GM23338 (cell line): ENCODE results near the gene MAPK12.

Experiments used
- CREB1 ChIP-seq: fragments of 250-450 bp; sonication (Bioruptor Pico); IDR thresholded peaks from 2 replicates; pipeline ENCODE4 v1.5.0; 2020; ENCODE audit warnings: low read depth, mild to moderate bottlenecking, moderate library complexity
- EZH2 ChIP-seq: fragments of 200-600 bp; sonication (generic); IDR thresholded peaks from one replicate; pipeline ENCODE4 v1.8.0; 2017; ENCODE audit warnings: antibody characterized with exemption, mild to moderate bottlenecking, low read depth; ENCODE audit not compliant: unreplicated experiment
- EZH2phosphoT487 ChIP-seq: fragments of 200-600 bp; sonication (generic); IDR thresholded peaks from one replicate; pipeline ENCODE4 v1.8.1; 2018; ENCODE audit warnings: antibody characterized with exemption; ENCODE audit not compliant: unreplicated experiment
- JUNB ChIP-seq: IDR thresholded peaks from one replicate; pipeline ENCODE4 v1.6.1; 2016; ENCODE audit warnings: antibody characterized with exemption; ENCODE audit not compliant: unreplicated experiment
- NANOG ChIP-seq: IDR thresholded peaks from 2 replicates; pipeline ENCODE4 v1.6.1; 2016; ENCODE audit warnings: antibody characterized with exemption, borderline replicate concordance
- POLR2AphosphoS5 ChIP-seq: IDR thresholded peaks from 2 replicates; pipeline ENCODE4 v1.6.1; 2016; ENCODE audit warnings: antibody characterized with exemption, low read depth
- ZNF114 ChIP-seq: fragments of 250-450 bp; sonication (Bioruptor Pico); IDR thresholded peaks from 2 replicates; pipeline ENCODE4 v1.5.0; 2020; ENCODE audit warnings: mild to moderate bottlenecking, moderate library complexity
- TF ChIP-seq, protein P1 (sequence below), 2 experiments: fragments of 200-600 bp in 1 of 2; sonication (generic) in 1 of 2; conservative IDR thresholded peaks; 2 replicates each; pipeline versions ENCODE4 v1.5.1 to v1.6.1; 2016 to 2017; ENCODE audit warnings: antibody characterized with exemption in 2 of 2, low read depth in 2 of 2, mild to moderate bottlenecking in 2 of 2, moderate library complexity in 1 of 2
- TF ChIP-seq, protein P2 (sequence below): IDR thresholded peaks from one replicate; pipeline ENCODE4 v1.6.1; 2018; ENCODE audit warnings: antibody characterized with exemption; ENCODE audit not compliant: unreplicated experiment

DNA sequence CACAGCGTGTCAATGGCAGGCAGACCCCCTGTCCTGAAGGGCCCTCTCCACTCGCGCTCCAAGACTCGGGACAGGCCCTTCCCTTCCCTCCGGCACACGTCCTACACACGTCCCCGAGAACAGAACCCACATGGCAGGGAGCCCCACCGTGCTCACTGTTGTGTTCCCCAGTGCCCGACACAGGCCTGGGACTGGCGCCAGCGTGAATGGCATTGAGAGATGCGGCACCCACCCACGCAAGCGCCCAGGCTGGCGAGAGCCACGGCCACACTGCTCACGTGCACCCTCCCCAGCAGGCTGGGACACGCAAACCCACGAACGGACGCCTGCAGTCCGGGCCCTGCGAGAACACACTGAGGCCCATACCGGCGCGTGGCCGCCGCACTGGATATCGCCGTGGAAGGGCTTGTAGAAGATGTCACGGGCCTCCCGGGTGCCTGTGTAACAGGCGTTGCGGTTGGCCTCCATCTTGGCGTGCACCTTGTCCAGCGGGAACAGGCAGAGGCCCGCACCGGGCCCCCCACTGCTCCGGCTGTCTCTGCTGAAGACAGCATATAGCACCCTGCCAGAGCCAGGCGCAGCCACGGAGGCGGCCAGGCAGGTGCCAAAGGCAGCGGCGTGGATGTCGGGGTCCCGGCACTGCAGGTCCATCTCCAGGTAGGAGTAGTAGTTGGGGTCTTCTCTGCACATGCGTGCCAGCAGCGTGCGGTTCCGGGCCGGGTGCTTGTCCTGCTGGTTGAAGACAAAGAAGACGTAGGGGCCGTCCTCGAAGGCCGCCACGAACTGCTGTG, 27.9 kb upstream of the MAPK12 start:
- TF ChIP-seq, protein P1, sequence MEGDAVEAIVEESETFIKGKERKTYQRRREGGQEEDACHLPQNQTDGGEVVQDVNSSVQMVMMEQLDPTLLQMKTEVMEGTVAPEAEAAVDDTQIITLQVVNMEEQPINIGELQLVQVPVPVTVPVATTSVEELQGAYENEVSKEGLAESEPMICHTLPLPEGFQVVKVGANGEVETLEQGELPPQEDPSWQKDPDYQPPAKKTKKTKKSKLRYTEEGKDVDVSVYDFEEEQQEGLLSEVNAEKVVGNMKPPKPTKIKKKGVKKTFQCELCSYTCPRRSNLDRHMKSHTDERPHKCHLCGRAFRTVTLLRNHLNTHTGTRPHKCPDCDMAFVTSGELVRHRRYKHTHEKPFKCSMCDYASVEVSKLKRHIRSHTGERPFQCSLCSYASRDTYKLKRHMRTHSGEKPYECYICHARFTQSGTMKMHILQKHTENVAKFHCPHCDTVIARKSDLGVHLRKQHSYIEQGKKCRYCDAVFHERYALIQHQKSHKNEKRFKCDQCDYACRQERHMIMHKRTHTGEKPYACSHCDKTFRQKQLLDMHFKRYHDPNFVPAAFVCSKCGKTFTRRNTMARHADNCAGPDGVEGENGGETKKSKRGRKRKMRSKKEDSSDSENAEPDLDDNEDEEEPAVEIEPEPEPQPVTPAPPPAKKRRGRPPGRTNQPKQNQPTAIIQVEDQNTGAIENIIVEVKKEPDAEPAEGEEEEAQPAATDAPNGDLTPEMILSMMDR (conservative IDR thresholded peaks at IDR 0.05; ENCODE audit: low read depth in 2 of 2), result no peak
- TF ChIP-seq EZH2 (no peak), POLR2AphosphoS5 (no peak), EZH2phosphoT487 (no peak), JUNB (no peak), ZNF114 (CRISPR knock-in tag) (no peak), NANOG (no peak), CREB1 (CRISPR knock-in tag) (no peak)
- TF ChIP-seq, protein P2, sequence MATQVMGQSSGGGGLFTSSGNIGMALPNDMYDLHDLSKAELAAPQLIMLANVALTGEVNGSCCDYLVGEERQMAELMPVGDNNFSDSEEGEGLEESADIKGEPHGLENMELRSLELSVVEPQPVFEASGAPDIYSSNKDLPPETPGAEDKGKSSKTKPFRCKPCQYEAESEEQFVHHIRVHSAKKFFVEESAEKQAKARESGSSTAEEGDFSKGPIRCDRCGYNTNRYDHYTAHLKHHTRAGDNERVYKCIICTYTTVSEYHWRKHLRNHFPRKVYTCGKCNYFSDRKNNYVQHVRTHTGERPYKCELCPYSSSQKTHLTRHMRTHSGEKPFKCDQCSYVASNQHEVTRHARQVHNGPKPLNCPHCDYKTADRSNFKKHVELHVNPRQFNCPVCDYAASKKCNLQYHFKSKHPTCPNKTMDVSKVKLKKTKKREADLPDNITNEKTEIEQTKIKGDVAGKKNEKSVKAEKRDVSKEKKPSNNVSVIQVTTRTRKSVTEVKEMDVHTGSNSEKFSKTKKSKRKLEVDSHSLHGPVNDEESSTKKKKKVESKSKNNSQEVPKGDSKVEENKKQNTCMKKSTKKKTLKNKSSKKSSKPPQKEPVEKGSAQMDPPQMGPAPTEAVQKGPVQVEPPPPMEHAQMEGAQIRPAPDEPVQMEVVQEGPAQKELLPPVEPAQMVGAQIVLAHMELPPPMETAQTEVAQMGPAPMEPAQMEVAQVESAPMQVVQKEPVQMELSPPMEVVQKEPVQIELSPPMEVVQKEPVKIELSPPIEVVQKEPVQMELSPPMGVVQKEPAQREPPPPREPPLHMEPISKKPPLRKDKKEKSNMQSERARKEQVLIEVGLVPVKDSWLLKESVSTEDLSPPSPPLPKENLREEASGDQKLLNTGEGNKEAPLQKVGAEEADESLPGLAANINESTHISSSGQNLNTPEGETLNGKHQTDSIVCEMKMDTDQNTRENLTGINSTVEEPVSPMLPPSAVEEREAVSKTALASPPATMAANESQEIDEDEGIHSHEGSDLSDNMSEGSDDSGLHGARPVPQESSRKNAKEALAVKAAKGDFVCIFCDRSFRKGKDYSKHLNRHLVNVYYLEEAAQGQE, result no peak
